Measurements from ENCODE around the gene ARHGAP1. TPM values are rescaled to one million over a fixed set of nuclear protein-coding genes. Genes with fewer than 3 reads are reported as not detected.

Gene ARHGAP1
- total RNA-seq, 2 donors from 2014 or later: 106 to 159 TPM

GRCh38 chr11:46635557-46636139 is 64.8 kb downstream of the ARHGAP1 start:
- no peak for DNase-seq (ENCODE audit: low spot score)

GRCh38 chr11:46633291-46634217 is 66.9 kb downstream of the ARHGAP1 start:
- DNase-seq (ENCODE audit: low spot score) (no peak), ATAC-seq (ENCODE audit: insufficient number of reproducible peaks, low FRiP score, low read depth) (no peak)

More at GRCh38 chr11:46635557-46636139, 64.8 kb downstream of the ARHGAP1 start:
- TF ChIP-seq, protein P1, sequence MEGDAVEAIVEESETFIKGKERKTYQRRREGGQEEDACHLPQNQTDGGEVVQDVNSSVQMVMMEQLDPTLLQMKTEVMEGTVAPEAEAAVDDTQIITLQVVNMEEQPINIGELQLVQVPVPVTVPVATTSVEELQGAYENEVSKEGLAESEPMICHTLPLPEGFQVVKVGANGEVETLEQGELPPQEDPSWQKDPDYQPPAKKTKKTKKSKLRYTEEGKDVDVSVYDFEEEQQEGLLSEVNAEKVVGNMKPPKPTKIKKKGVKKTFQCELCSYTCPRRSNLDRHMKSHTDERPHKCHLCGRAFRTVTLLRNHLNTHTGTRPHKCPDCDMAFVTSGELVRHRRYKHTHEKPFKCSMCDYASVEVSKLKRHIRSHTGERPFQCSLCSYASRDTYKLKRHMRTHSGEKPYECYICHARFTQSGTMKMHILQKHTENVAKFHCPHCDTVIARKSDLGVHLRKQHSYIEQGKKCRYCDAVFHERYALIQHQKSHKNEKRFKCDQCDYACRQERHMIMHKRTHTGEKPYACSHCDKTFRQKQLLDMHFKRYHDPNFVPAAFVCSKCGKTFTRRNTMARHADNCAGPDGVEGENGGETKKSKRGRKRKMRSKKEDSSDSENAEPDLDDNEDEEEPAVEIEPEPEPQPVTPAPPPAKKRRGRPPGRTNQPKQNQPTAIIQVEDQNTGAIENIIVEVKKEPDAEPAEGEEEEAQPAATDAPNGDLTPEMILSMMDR (IDR thresholded peaks at IDR 0.05): no peak
- H3K4me1 ChIP-seq (ENCODE audit: control insufficient read depth in 1 of 2, low read depth in 2 of 2): no peaks in the 10 kb centered on the region
- H3K27ac ChIP-seq: no peak overlapping the region
- no peak for ATAC-seq (ENCODE audit: insufficient number of reproducible peaks, low FRiP score, low read depth)
- no peaks in the 10 kb centered on the region for H3K27me3 ChIP-seq (replicated peaks; ENCODE audit: insufficient read depth)
- H3K9me3 ChIP-seq: no peaks in the 10 kb centered on the region
- H3K36me3 ChIP-seq: peaks cover 4% of the 10 kb centered on the region
- no peak overlapping the region for H3K4me3 ChIP-seq

DNA sequence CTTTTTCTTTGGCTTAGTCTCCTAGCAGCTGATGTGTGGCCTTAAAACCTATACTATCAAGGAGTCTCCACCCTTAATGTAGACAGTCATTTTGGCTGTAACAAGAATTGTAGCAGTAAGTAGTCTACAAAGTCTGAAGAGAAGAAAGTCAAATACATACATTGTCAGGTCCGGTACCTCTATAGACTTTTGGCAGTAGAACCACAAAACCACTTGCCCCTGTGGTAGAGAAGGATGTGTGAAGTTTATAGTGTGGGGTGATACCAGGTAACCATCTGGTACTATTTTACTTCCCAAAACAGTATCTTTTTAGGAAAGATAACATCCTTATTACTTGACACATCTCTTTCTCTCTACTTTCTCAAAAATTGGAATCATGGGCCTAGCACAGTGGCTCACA is 67.9 kb downstream of the ARHGAP1 start:
- DNase-seq (ENCODE audit: low spot score) (no peak), ATAC-seq (ENCODE audit: insufficient number of reproducible peaks, low FRiP score, low read depth) (no peak)
- TF ChIP-seq, protein P1 (IDR thresholded peaks at IDR 0.05): no peak
- no peaks in the 10 kb centered on the region for H3K9me3 ChIP-seq
- no peaks in the 10 kb centered on the region for H3K27me3 ChIP-seq (replicated peaks; ENCODE audit: insufficient read depth)
- H3K36me3 ChIP-seq: peaks cover 11% of the 10 kb centered on the region
- no peak overlapping the region for H3K27ac ChIP-seq
- no peak overlapping the region for H3K4me3 ChIP-seq
- H3K4me1 ChIP-seq (ENCODE audit: control insufficient read depth in 1 of 2, low read depth in 2 of 2): no peaks in the 10 kb centered on the region

More at GRCh38 chr11:46633291-46634217, 66.9 kb downstream of the ARHGAP1 start:
- no peaks in the 10 kb centered on the region for H3K4me1 ChIP-seq (ENCODE audit: control insufficient read depth in 1 of 2, low read depth in 2 of 2)
- H3K27me3 ChIP-seq (replicated peaks; ENCODE audit: insufficient read depth): no peaks in the 10 kb centered on the region
- H3K36me3 ChIP-seq: peaks cover 11% of the 10 kb centered on the region
- no peak overlapping the region for H3K27ac ChIP-seq
- H3K4me3 ChIP-seq: no peak overlapping the region
- TF ChIP-seq, protein P1 (IDR thresholded peaks at IDR 0.05): no peak
- no peaks in the 10 kb centered on the region for H3K9me3 ChIP-seq

- H3K4me1 ChIP-seq (ENCODE audit: control insufficient read depth in 1 of 2, low read depth in 2 of 2): no peaks in the 10 kb centered on the region
- TF ChIP-seq, protein P1 (IDR thresholded peaks at IDR 0.05): no peak
- H3K9me3 ChIP-seq: no peaks in the 10 kb centered on the region
- no peak for ATAC-seq (ENCODE audit: insufficient number of reproducible peaks, low FRiP score, low read depth)
- peaks cover 14% of the 10 kb centered on the region for H3K36me3 ChIP-seq
- DNase-seq (ENCODE audit: low spot score): no peak
- no peak overlapping the region for H3K27ac ChIP-seq
- H3K27me3 ChIP-seq (replicated peaks; ENCODE audit: insufficient read depth): no peaks in the 10 kb centered on the region
- no peak overlapping the region for H3K4me3 ChIP-seq
These were observed 68.7 kb downstream of the ARHGAP1 start for GRCh38 chr11:46631676-46632075.

DNA sequence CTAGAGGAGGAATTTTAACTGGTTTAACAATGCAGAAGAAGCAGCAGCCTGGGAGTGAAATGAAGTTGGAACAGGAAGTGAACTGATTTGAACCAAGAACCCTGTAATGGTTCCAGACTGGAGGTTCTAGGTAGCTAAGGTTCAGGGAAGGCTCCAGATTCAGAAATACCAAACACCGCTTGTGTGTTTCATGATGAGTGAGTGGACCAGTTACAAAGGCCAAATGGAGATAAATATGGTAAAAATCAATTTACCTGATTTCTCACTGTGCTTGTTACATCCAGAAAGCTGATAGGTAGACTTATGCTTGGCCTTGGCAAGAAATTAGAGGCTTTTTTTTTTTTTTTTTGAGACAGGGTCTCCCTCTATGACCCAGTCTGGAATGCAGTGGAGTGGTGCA is 70.2 kb downstream of the ARHGAP1 start:
- Histone ChIP-seq H3K4me1 (ENCODE audit: control insufficient read depth in 1 of 2, low read depth in 2 of 2) (no peaks in the 10 kb centered on the region), H3K27ac (no peak overlapping the region), H3K27me3 (replicated peaks; ENCODE audit: insufficient read depth) (no peaks in the 10 kb centered on the region), H3K36me3 (peaks cover 23% of the 10 kb centered on the region), H3K4me3 (no peak overlapping the region), H3K9me3 (no peaks in the 10 kb centered on the region)
- DNase-seq (ENCODE audit: low spot score): no peak
- ATAC-seq (ENCODE audit: insufficient number of reproducible peaks, low FRiP score, low read depth): no peak
- TF ChIP-seq, protein P1 (IDR thresholded peaks at IDR 0.05): no peak
